Endometrium (tissue), 2 donors: ENCODE results near the gene DUSP12.
"Not testable (repeated sequence)": the region's sequence is repeated elsewhere in the genome, so short reads cannot be mapped to it uniquely, and the experiment has no call there.

Experiments used
- FAIRE-seq: peaks from 2 replicates; lab custom pipeline; 2012; peaks lifted over from hg19 to GRCh38; lab: Jason Lieb, UNC
- donor health status: control.
- donor health status: control.

Gene DUSP12

GRCh38 chr1:161727256-161727924 lies 22.2 kb upstream of the DUSP12 start:
- no peak for FAIRE-seq

- FAIRE-seq: no peak
These were observed 21.0 kb upstream of the DUSP12 start for GRCh38 chr1:161728376-161729226.

GRCh38 chr1:161730050-161730564 lies 19.5 kb upstream of the DUSP12 start:
- no peak for FAIRE-seq

- no peak for FAIRE-seq
These were observed 18.3 kb upstream of the DUSP12 start for GRCh38 chr1:161731241-161731640.

- no peak for FAIRE-seq
These were observed 17.4 kb upstream of the DUSP12 start for GRCh38 chr1:161731981-161732718.

- FAIRE-seq: no peak
These were observed 16.1 kb upstream of the DUSP12 start for GRCh38 chr1:161733526-161733925.

GRCh38 chr1:161735837-161736236 lies 13.7 kb upstream of the DUSP12 start:
- no peak for FAIRE-seq

GRCh38 chr1:161736335-161736969 lies 13.1 kb upstream of the DUSP12 start:
- no peak for FAIRE-seq

- no peak for FAIRE-seq
These were observed 12.0 kb upstream of the DUSP12 start for GRCh38 chr1:161737625-161738024.

- no peak for FAIRE-seq
These were observed 10.8 kb upstream of the DUSP12 start for GRCh38 chr1:161738627-161739287.

GRCh38 chr1:161739865-161740566 lies 9.6 kb upstream of the DUSP12 start:
- no peak for FAIRE-seq

GRCh38 chr1:161740921-161741320 lies 8.7 kb upstream of the DUSP12 start:
- no peak for FAIRE-seq

- FAIRE-seq: no peak
These were observed 6.4 kb upstream of the DUSP12 start for GRCh38 chr1:161743231-161743630.

GRCh38 chr1:161747801-161748200 lies 1.8 kb upstream of the DUSP12 start:
- FAIRE-seq: no peak

GRCh38 chr1:161763522-161764098 lies 14.0 kb downstream of the DUSP12 start:
- no peak for FAIRE-seq

- FAIRE-seq: peak; percentile 89
These were observed 16.8 kb downstream of the DUSP12 start, which contains the start of gene ATF6 for GRCh38 chr1:161766102-161766981. ATF6 (plus strand) TSS chr1:161766320; CDS start chr1:161766361, 41 bp downstream.

GRCh38 chr1:161768461-161768860 lies 18.9 kb downstream of the DUSP12 start:
- FAIRE-seq: no peak

- no peak for FAIRE-seq
These were observed 19.5 kb downstream of the DUSP12 start for GRCh38 chr1:161768986-161769672.

GRCh38 chr1:161769673-161770045 lies 20.1 kb downstream of the DUSP12 start:
- FAIRE-seq: not testable (repeated sequence)
